BLaER1 treated with 17β-estradiol and CSF1 and Interleukin-3, amounts not matched to agents 10 nM and 100 nM (cell line): ENCODE data around the gene CREB1.
A peak's percentile ranks its signal among the peaks of the same experiment; 100 is the strongest.

Experiments used
- H3K27ac ChIP-seq, 11 experiments: shearing (Covaris generic); formaldehyde crosslinking; 2 replicates each; pipeline ENCODE4 v1.8.1; 2022
- H3K27me3 ChIP-seq, 11 experiments: shearing (Covaris generic); formaldehyde crosslinking; 2 replicates each; pipeline ENCODE4 v1.8.1; 2022
- H3K36me3 ChIP-seq, 11 experiments: shearing (Covaris generic); formaldehyde crosslinking; 2 replicates each; pipeline ENCODE4 v1.8.1; 2022
- H3K4me1 ChIP-seq, 10 experiments: shearing (Covaris generic); formaldehyde crosslinking; 2 replicates each; pipeline ENCODE4 v1.8.1; 2022
- H3K4me2 ChIP-seq, 11 experiments: shearing (Covaris generic); formaldehyde crosslinking; 2 replicates each; pipeline ENCODE4 v1.8.1; 2022
- H3K4me3 ChIP-seq, 10 experiments: shearing (Covaris generic); formaldehyde crosslinking; 2 replicates each; pipeline ENCODE4 v1.8.1; 2022
- H3K9ac ChIP-seq, 11 experiments: shearing (Covaris generic); formaldehyde crosslinking; 2 replicates each; pipeline ENCODE4 v1.8.1; 2022
- H3K9me3 ChIP-seq, 11 experiments: shearing (Covaris generic); formaldehyde crosslinking; replicated peaks in 1 of 11; 2 replicates each; pipeline ENCODE4 v1.8.1; 2022
- H4K20me1 ChIP-seq, 11 experiments: shearing (Covaris generic); formaldehyde crosslinking; 2 replicates each; pipeline ENCODE4 v1.8.1; 2022
- Cebpa-rat ChIP-seq, 11 experiments: shearing (Covaris generic); IDR thresholded peaks; 2 replicates each; pipeline ENCODE4 v1.8.1; 2022

Gene CREB1

GRCh38 chr2:207601774-207602173, 72.0 kb downstream of the CREB1 start:
- peaks cover 21 to 74% (median 43%) of the 10 kb centered on the region in 11 experiments; a peak in 21 of 22 replicates for H3K36me3 ChIP-seq
- TF ChIP-seq Cebpa-rat (IDR thresholded peaks at IDR 0.05), result no peak
- H3K9ac ChIP-seq, result no peak overlapping the region
- H3K27me3 ChIP-seq, result no peaks in the 10 kb centered on the region
- no peak overlapping the region for H3K4me3 ChIP-seq
- H3K4me2 ChIP-seq, result no peak overlapping the region
- H3K27ac ChIP-seq, result no peak overlapping the region
- peaks cover 0 to 8% (median 0%) of the 10 kb centered on the region in 10 experiments; a peak in 1 of 20 replicates for H3K4me1 ChIP-seq
- no peaks in the 10 kb centered on the region for H3K9me3 ChIP-seq
- H4K20me1 ChIP-seq, result peaks cover 0 to 15% (median 0%) of the 10 kb centered on the region in 11 experiments; a peak in 4 of 22 replicates

- H3K4me2 ChIP-seq, result no peak overlapping the region
- no peaks in the 10 kb centered on the region for H3K27me3 ChIP-seq
- peaks cover 8 to 65% (median 30%) of the 10 kb centered on the region in 11 experiments; a peak in 20 of 22 replicates for H3K36me3 ChIP-seq
- H3K27ac ChIP-seq, result no peak overlapping the region
- no peak overlapping the region for H3K4me3 ChIP-seq
- H4K20me1 ChIP-seq, result peaks cover 0 to 15% (median 0%) of the 10 kb centered on the region in 11 experiments; a peak in 2 of 22 replicates
- TF ChIP-seq Cebpa-rat (IDR thresholded peaks at IDR 0.05), result no peak
- H3K9me3 ChIP-seq, result 0 out of 22 replicates have a peak, but pooled peaks cover 0 to 5% (median 0%) of the 10 kb centered on the region in 11 experiments
- no peak overlapping the region for H3K9ac ChIP-seq
- peaks cover 0 to 8% (median 0%) of the 10 kb centered on the region in 10 experiments; a peak in 1 of 20 replicates for H3K4me1 ChIP-seq
Measured at GRCh38 chr2:207603486-207603885, 73.7 kb downstream of the CREB1 start.

- peaks cover 0 to 8% (median 0%) of the 10 kb centered on the region in 10 experiments; a peak in 1 of 20 replicates for H3K4me1 ChIP-seq
- no peak for TF ChIP-seq Cebpa-rat (IDR thresholded peaks at IDR 0.05)
- H3K9ac ChIP-seq, result no peak overlapping the region
- no peak overlapping the region for H3K4me3 ChIP-seq
- H3K27me3 ChIP-seq, result no peaks in the 10 kb centered on the region
- H3K4me2 ChIP-seq, result no peak overlapping the region
- peaks cover 0 to 11% (median 0%) of the 10 kb centered on the region in 11 experiments; a peak in 2 of 22 replicates for H4K20me1 ChIP-seq
- H3K9me3 ChIP-seq, result peaks cover 0 to 5% (median 0%) of the 10 kb centered on the region in 11 experiments; a peak in 1 of 22 replicates
- peaks cover 0 to 42% (median 20%) of the 10 kb centered on the region in 11 experiments; a peak in 15 of 22 replicates for H3K36me3 ChIP-seq
- no peak overlapping the region for H3K27ac ChIP-seq
Measured at GRCh38 chr2:207606399-207606798, 76.6 kb downstream of the CREB1 start.

- no peak for TF ChIP-seq Cebpa-rat (IDR thresholded peaks at IDR 0.05)
- Histone ChIP-seq H3K9ac (no peak overlapping the region), H3K9me3 (peaks cover 0 to 5% (median 0%) of the 10 kb centered on the region in 11 experiments; a peak in 1 of 22 replicates), H4K20me1 (peaks cover 0 to 11% (median 0%) of the 10 kb centered on the region in 11 experiments; a peak in 2 of 22 replicates), H3K4me2 (no peak overlapping the region), H3K36me3 (peaks cover 0 to 38% (median 18%) of the 10 kb centered on the region in 11 experiments; a peak in 15 of 22 replicates), H3K4me1 (peaks cover 0 to 8% (median 0%) of the 10 kb centered on the region in 10 experiments; a peak in 1 of 20 replicates), H3K27ac (no peak overlapping the region), H3K27me3 (no peaks in the 10 kb centered on the region), H3K4me3 (no peak overlapping the region)
Measured at GRCh38 chr2:207606829-207607228, 77.1 kb downstream of the CREB1 start.

- Histone ChIP-seq H3K4me2 (no peak overlapping the region), H4K20me1 (no peaks in the 10 kb centered on the region; a peak in 1 of 22 replicates), H3K4me3 (no peak overlapping the region), H3K27ac (no peak overlapping the region), H3K27me3 (no peaks in the 10 kb centered on the region), H3K36me3 (peaks cover 35 to 63% (median 52%) of the 10 kb centered on the region in 11 experiments; a peak in 20 of 22 replicates), H3K4me1 (peaks cover 0 to 8% (median 0%) of the 10 kb centered on the region in 10 experiments; a peak in 6 of 20 replicates), H3K9ac (no peak overlapping the region), H3K9me3 (peaks cover 0 to 3% (median 0%) of the 10 kb centered on the region in 11 experiments; a peak in 1 of 22 replicates)
- TF ChIP-seq Cebpa-rat (IDR thresholded peaks at IDR 0.05), result no peak
Measured at GRCh38 chr2:207612714-207613113, 83.0 kb downstream of the CREB1 start.

GRCh38 chr2:207614824-207615223, 85.1 kb downstream of the CREB1 start:
- Histone ChIP-seq H4K20me1 (no peaks in the 10 kb centered on the region; a peak in 1 of 22 replicates), H3K27me3 (no peaks in the 10 kb centered on the region), H3K27ac (no peak overlapping the region), H3K4me3 (no peak overlapping the region), H3K9ac (no peak overlapping the region), H3K4me1 (peaks cover 13 to 22% (median 15%) of the 10 kb centered on the region in 10 experiments), H3K36me3 (peaks cover 49 to 69% (median 59%) of the 10 kb centered on the region in 11 experiments), H3K4me2 (no peak overlapping the region), H3K9me3 (no peaks in the 10 kb centered on the region)
- no peak for TF ChIP-seq Cebpa-rat (IDR thresholded peaks at IDR 0.05)

- Histone ChIP-seq H3K9me3 (no peaks in the 10 kb centered on the region), H3K27me3 (no peaks in the 10 kb centered on the region), H3K36me3 (peaks cover 52 to 78% (median 66%) of the 10 kb centered on the region in 11 experiments), H3K9ac (no peak overlapping the region), H3K4me3 (no peak overlapping the region), H4K20me1 (no peaks in the 10 kb centered on the region; a peak in 1 of 22 replicates), H3K4me1 (peaks cover 26 to 36% (median 28%) of the 10 kb centered on the region in 10 experiments), H3K4me2 (peak overlapping the region in 3 of 11 experiments; percentile 3 to 19 (median 19); a peak in 2 of 22 replicates), H3K27ac (no peak overlapping the region; a peak in 1 of 22 replicates)
- TF ChIP-seq Cebpa-rat (IDR thresholded peaks at IDR 0.05), result no peak
Measured at GRCh38 chr2:207616185-207616584, 86.4 kb downstream of the CREB1 start.

GRCh38 chr2:207617011-207617671, 87.4 kb downstream of the CREB1 start:
- Histone ChIP-seq H3K27ac (peak overlapping the region in 1 of 11 experiments; percentile 4; a peak in 1 of 22 replicates), H3K36me3 (peaks cover 52 to 87% (median 69%) of the 10 kb centered on the region in 11 experiments), H3K9me3 (no peaks in the 10 kb centered on the region), H3K4me1 (peaks cover 35 to 46% (median 38%) of the 10 kb centered on the region in 10 experiments), H3K4me2 (no peak overlapping the region), H3K27me3 (no peaks in the 10 kb centered on the region), H3K9ac (no peak overlapping the region), H3K4me3 (no peak overlapping the region), H4K20me1 (no peaks in the 10 kb centered on the region; a peak in 1 of 22 replicates)
- TF ChIP-seq Cebpa-rat (IDR thresholded peaks at IDR 0.05), result no peak

GRCh38 chr2:207619764-207620203, 90.0 kb downstream of the CREB1 start:
- Histone ChIP-seq H3K27ac (peak overlapping the region; percentile 63 to 76 (median 71)), H3K9ac (peak overlapping the region; percentile 4 to 71 (median 42); a peak in 16 of 22 replicates), H3K4me3 (peak overlapping the region in 3 of 10 experiments; percentile 4 to 28 (median 6); a peak in 3 of 20 replicates), H3K27me3 (no peaks in the 10 kb centered on the region), H3K36me3 (peaks cover 30 to 74% (median 61%) of the 10 kb centered on the region in 11 experiments), H3K9me3 (no peaks in the 10 kb centered on the region), H3K4me2 (peak overlapping the region; percentile 43 to 99 (median 86)), H3K4me1 (peaks cover 52 to 68% (median 57%) of the 10 kb centered on the region in 10 experiments), H4K20me1 (no peaks in the 10 kb centered on the region; a peak in 1 of 22 replicates)
- TF ChIP-seq Cebpa-rat (IDR thresholded peaks at IDR 0.05), result peak in 3 of 11 experiments; percentile 13 to 15 (median 14); a peak in 1 of 22 replicates
